Measurements from ENCODE around the gene DCTN4.
"Not testable (repeated sequence)": the region's sequence is repeated elsewhere in the genome, so short reads cannot be mapped to it uniquely, and the experiment has no call there.

The DCTN4 gene

GRCh38 chr5:150778517-150779396 lies 19.9 kb upstream of the DCTN4 start, which contains the start of gene SMIM3:
Gene SMIM3, plus strand, starts transcription at chr5:150778757. Its CDS starts 16,684 bp downstream, at chr5:150795441.
- peak; percentile 74 for DNase-seq (ENCODE audit: low spot score)

GRCh38 chr5:150778088-150778516 lies 19.3 kb upstream of the DCTN4 start:
- no peak for DNase-seq (ENCODE audit: low spot score)

- no peak for DNase-seq (ENCODE audit: low spot score)
These were observed 18.9 kb upstream of the DCTN4 start for GRCh38 chr5:150777685-150778084.

GRCh38 chr5:150774145-150774544 lies 15.3 kb upstream of the DCTN4 start:
- peak; percentile 44 for DNase-seq (ENCODE audit: low spot score)

- DNase-seq (ENCODE audit: low spot score), result no peak
These were observed 12.4 kb upstream of the DCTN4 start for GRCh38 chr5:150771034-150771795.

GRCh38 chr5:150766251-150766650 lies 7.4 kb upstream of the DCTN4 start:
- DNase-seq (ENCODE audit: low spot score), result no peak

GRCh38 chr5:150765799-150766169 lies 7.0 kb upstream of the DCTN4 start:
- no peak for DNase-seq (ENCODE audit: low spot score)

- no peak for DNase-seq (ENCODE audit: low spot score)
These were observed 6.4 kb upstream of the DCTN4 start for GRCh38 chr5:150765011-150765798.

- DNase-seq (ENCODE audit: low spot score), result no peak
These were observed 5.7 kb upstream of the DCTN4 start for GRCh38 chr5:150764530-150764929.

- DNase-seq (ENCODE audit: low spot score), result no peak
These were observed 4.4 kb upstream of the DCTN4 start for GRCh38 chr5:150763023-150763769.

GRCh38 chr5:150762211-150762610 lies 3.4 kb upstream of the DCTN4 start:
- DNase-seq (ENCODE audit: low spot score), result no peak

- DNase-seq (ENCODE audit: low spot score), result no peak
These were observed 442 bp upstream of the DCTN4 start for GRCh38 chr5:150759334-150759583.

GRCh38 chr5:150758203-150758530 lies 650 bp downstream of the DCTN4 start:
- no peak for DNase-seq (ENCODE audit: low spot score)

GRCh38 chr5:150757087-150757649 lies 1.6 kb downstream of the DCTN4 start:
- no peak for DNase-seq (ENCODE audit: low spot score)

GRCh38 chr5:150753863-150754262 lies 5.0 kb downstream of the DCTN4 start:
- no peak for DNase-seq (ENCODE audit: low spot score)

- no peak for DNase-seq (ENCODE audit: low spot score)
These were observed 5.4 kb downstream of the DCTN4 start for GRCh38 chr5:150753463-150753862.

GRCh38 chr5:150751096-150751891 lies 7.5 kb downstream of the DCTN4 start:
- DNase-seq (ENCODE audit: low spot score), result no peak

- no peak for DNase-seq (ENCODE audit: low spot score)
These were observed 8.3 kb downstream of the DCTN4 start for GRCh38 chr5:150750469-150750868.

- not testable (repeated sequence) for DNase-seq (ENCODE audit: low spot score)
These were observed 15.7 kb downstream of the DCTN4 start for GRCh38 chr5:150743142-150743488.

- not testable (repeated sequence) for DNase-seq (ENCODE audit: low spot score)
These were observed 16.2 kb downstream of the DCTN4 start for GRCh38 chr5:150742455-150743141.

Data from hepatic stellate cell (primary cell).